Body of pancreas (tissue), 4 donors: ENCODE data around the gene KRTAP11-1.

Source experiments
- POLR2A ChIP-seq, 3 donors: fragments of 450-650 bp; IDR thresholded peaks; one replicate each; pipeline ENCODE4 v1.6.1; 2016; ENCODE audit warnings: antibody characterized with exemption in 3 of 3, mild to moderate bottlenecking in 2 of 3
- TF ChIP-seq, protein P1 (sequence below), 7 experiments: fragments of 450-650 bp in 4 of 7; fragments of 200-600 bp in 3 of 7; sonication (generic) in 3 of 7; IDR thresholded peaks; one replicate each; pipeline ENCODE4 v1.5.1; 2016 to 2019; ENCODE audit warnings: antibody characterized with exemption in 7 of 7

DNA sequence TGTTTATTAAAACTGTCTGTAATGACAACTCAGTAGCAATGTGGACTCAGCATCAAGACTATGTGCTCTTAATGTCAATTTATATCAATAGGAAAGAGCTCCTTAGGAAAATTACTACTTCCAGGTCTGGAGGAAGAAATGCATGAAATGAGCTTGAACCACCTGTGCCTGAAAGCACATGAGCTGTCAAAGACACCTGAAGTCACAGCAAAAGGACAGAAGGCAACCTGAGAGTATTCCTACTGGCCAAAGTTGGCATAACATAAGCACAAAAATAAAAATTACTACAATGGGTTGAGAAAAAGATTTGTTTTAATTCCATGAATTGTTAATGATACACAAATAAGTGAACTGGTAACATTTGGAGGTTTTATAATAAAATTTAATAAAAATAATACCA lies 38.4 kb downstream of the KRTAP11-1 start:
- TF ChIP-seq, protein P1, sequence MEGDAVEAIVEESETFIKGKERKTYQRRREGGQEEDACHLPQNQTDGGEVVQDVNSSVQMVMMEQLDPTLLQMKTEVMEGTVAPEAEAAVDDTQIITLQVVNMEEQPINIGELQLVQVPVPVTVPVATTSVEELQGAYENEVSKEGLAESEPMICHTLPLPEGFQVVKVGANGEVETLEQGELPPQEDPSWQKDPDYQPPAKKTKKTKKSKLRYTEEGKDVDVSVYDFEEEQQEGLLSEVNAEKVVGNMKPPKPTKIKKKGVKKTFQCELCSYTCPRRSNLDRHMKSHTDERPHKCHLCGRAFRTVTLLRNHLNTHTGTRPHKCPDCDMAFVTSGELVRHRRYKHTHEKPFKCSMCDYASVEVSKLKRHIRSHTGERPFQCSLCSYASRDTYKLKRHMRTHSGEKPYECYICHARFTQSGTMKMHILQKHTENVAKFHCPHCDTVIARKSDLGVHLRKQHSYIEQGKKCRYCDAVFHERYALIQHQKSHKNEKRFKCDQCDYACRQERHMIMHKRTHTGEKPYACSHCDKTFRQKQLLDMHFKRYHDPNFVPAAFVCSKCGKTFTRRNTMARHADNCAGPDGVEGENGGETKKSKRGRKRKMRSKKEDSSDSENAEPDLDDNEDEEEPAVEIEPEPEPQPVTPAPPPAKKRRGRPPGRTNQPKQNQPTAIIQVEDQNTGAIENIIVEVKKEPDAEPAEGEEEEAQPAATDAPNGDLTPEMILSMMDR (IDR thresholded peaks at IDR 0.05), result no peak
- TF ChIP-seq POLR2A (IDR thresholded peaks at IDR 0.05), result no peak
